Smooth muscle cell (in vitro differentiated cells): ENCODE results near the gene KIF13A. TPM values are rescaled to one million over a fixed set of nuclear protein-coding genes. Genes with fewer than 3 reads are reported as not detected.

Experiments used
- DNase-seq: peaks from one replicate; lab custom pipeline; 2025; ENCODE audit not compliant: unreplicated experiment; lab: John Stamatoyannopoulos, UW
- H2AFZ ChIP-seq: fragments of 200-600 bp; sonication (generic); 2 replicates; pipeline ENCODE4 v1.6.0; 2016; ENCODE audit warnings: antibody characterized with exemption, low read depth, mild to moderate bottlenecking
- H3F3A ChIP-seq: fragments of 200-600 bp; sonication (generic); 2 replicates; pipeline ENCODE4 v1.6.0; 2017; ENCODE audit warnings: antibody characterized with exemption, low read depth
- H3K27ac ChIP-seq: fragments of 200-600 bp; sonication (generic); 2 replicates; pipeline ENCODE4 v1.5.1; 2016; ENCODE audit warnings: low read depth, mild to moderate bottlenecking
- H3K27me3 ChIP-seq: fragments of 200-600 bp; sonication (generic); 2 replicates; pipeline ENCODE4 v1.6.1; 2016; ENCODE audit warnings: low read depth, mild to moderate bottlenecking
- H3K36me3 ChIP-seq: fragments of 200-600 bp; sonication (generic); 2 replicates; pipeline ENCODE4 v1.5.1; 2016; ENCODE audit warnings: low read depth
- H3K4me1 ChIP-seq: fragments of 200-600 bp; sonication (generic); 2 replicates; pipeline ENCODE4 v1.5.1; 2016; ENCODE audit warnings: low read depth
- H3K4me2 ChIP-seq: fragments of 200-600 bp; sonication (generic); 2 replicates; pipeline ENCODE4 v1.6.0; 2016; ENCODE audit warnings: mild to moderate bottlenecking
- H3K4me3 ChIP-seq: fragments of 200-600 bp; sonication (generic); 2 replicates; pipeline ENCODE4 v1.5.1; 2016; ENCODE audit warnings: mild to moderate bottlenecking
- H3K79me2 ChIP-seq: fragments of 200-600 bp; sonication (generic); 2 replicates; pipeline ENCODE4 v1.6.0; 2016; ENCODE audit warnings: low read depth, mild to moderate bottlenecking
- H3K9ac ChIP-seq: fragments of 200-600 bp; sonication (generic); 2 replicates; pipeline ENCODE4 v1.6.0; 2016; ENCODE audit warnings: low read depth
- H3K9me3 ChIP-seq: fragments of 200-600 bp; sonication (generic); replicated peaks from 2 replicates; pipeline ENCODE4 v1.5.1; 2016; ENCODE audit warnings: low read depth
- H4K20me1 ChIP-seq: fragments of 200-600 bp; sonication (generic); 2 replicates; pipeline ENCODE4 v1.6.0; 2016; ENCODE audit warnings: low read depth
- CTCF ChIP-seq: fragments of 200-600 bp; sonication (generic); IDR thresholded peaks from 2 replicates; pipeline ENCODE4 v1.5.1; 2017; ENCODE audit warnings: borderline replicate concordance, mild to moderate bottlenecking, antibody characterized with exemption; ENCODE audit not compliant: insufficient read depth, poor library complexity, severe bottlenecking
- WGBS: methylation state at CpG from one replicate; pipeline ENCODE4 v1.1.7; 2016; ENCODE audit warnings: low lambda C conversion rate; 5-methylcytosine and 5-hydroxymethylcytosine counted together
- polyA plus RNA-seq: library from polyadenylated mRNA; unstranded; fragments of >200 nt; fragmentation: Nextera tagmentation; extraction: Ambion mirVana; gene quantifications from 2 replicates; pipeline ENCODE4 v1.2.1, GENCODE V29; 2016
- total RNA-seq: library from RNA; depleted of rRNA; stranded (reverse); fragments of >200 nt; gene quantifications from 2 replicates; pipeline ENCODE4 v1.2.3, GENCODE V29; 2014

The KIF13A gene
- total and polyA plus RNA-seq, 2 experiments from 2014 or later, result 10.4 to 28.4 TPM

- H3F3A ChIP-seq, result no peaks in the 10 kb centered on the region
- no peak overlapping the region for H3K9ac ChIP-seq
- H3K36me3 ChIP-seq, result no peaks in the 10 kb centered on the region
- no peaks in the 10 kb centered on the region for H3K9me3 ChIP-seq
- WGBS, result 96% methylated on average over 4 of the region's 4 CpGs
- H3K27me3 ChIP-seq, result no peaks in the 10 kb centered on the region
- no peak for DNase-seq
- no peaks in the 10 kb centered on the region for H4K20me1 ChIP-seq
- no peaks in the 10 kb centered on the region for H3K4me1 ChIP-seq
- H3K27ac ChIP-seq, result no peak overlapping the region
- H3K79me2 ChIP-seq, result no peaks in the 10 kb centered on the region
- no peak overlapping the region for H3K4me2 ChIP-seq
- TF ChIP-seq CTCF, result no peak
- no peak overlapping the region for H2AFZ ChIP-seq
- no peak overlapping the region for H3K4me3 ChIP-seq
These were observed 101.4 kb downstream of the KIF13A start for GRCh38 chr6:17885889-17886576.

DNA sequence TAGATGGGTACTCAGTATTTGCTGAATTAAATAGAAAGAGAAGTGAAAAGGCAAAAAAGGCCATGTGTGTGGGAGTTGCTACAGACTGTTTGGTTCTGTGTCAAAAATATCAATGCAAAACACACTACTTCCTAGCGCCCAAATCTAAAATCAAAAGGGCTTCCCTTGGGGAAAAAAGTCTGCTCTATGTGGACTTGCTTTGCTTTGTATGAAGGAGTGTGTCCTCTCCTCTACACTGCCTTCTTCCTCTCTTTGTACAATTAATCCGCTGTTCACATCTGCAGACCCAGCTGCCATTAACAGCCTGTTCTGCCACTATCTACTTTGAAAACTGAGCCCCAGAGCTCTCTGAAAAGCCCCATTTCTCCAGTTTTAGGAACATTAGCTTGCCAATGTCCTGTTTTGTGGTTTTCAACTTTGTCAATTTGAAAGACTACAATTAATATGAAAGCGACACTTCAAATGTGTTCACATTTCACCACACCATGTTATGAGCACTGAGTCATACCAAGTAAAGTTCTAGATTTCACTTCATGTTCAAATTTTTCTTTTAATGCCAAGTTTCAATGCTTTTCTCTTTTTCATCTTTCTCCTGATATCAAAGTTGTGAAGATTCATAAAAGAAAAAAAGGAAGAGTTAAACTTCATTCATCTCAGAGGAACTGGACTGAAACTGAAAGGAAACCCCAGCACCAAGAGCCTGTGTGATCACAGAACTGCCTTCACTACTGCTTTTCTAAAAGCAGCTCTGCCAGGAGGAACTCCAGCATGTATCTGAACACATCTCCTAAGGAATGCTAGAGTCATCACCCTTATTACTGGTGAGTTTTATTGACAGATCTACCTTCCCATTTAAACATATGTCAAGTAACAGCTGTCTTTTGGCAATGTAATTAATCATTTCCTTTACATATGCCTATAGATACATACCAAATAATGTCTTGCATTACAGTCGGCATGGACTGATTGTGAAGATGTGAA, 102.6 kb downstream of the KIF13A start:
- peak overlapping the region; percentile 41 for H3K4me2 ChIP-seq
- peak overlapping the region; percentile 22 for H3K27ac ChIP-seq
- H3F3A ChIP-seq, result no peaks in the 10 kb centered on the region
- H3K27me3 ChIP-seq, result no peaks in the 10 kb centered on the region
- peaks cover 3% of the 10 kb centered on the region for H4K20me1 ChIP-seq
- H3K9ac ChIP-seq, result no peak overlapping the region
- no peaks in the 10 kb centered on the region for H3K9me3 ChIP-seq
- no peak overlapping the region for H2AFZ ChIP-seq
- H3K4me1 ChIP-seq, result no peaks in the 10 kb centered on the region
- 62% methylated on average over 4 of the region's 4 CpGs for WGBS
- no peaks in the 10 kb centered on the region for H3K36me3 ChIP-seq
- no peaks in the 10 kb centered on the region for H3K79me2 ChIP-seq
- no peak for DNase-seq
- TF ChIP-seq CTCF, result no peak
- H3K4me3 ChIP-seq, result no peak overlapping the region

DNA sequence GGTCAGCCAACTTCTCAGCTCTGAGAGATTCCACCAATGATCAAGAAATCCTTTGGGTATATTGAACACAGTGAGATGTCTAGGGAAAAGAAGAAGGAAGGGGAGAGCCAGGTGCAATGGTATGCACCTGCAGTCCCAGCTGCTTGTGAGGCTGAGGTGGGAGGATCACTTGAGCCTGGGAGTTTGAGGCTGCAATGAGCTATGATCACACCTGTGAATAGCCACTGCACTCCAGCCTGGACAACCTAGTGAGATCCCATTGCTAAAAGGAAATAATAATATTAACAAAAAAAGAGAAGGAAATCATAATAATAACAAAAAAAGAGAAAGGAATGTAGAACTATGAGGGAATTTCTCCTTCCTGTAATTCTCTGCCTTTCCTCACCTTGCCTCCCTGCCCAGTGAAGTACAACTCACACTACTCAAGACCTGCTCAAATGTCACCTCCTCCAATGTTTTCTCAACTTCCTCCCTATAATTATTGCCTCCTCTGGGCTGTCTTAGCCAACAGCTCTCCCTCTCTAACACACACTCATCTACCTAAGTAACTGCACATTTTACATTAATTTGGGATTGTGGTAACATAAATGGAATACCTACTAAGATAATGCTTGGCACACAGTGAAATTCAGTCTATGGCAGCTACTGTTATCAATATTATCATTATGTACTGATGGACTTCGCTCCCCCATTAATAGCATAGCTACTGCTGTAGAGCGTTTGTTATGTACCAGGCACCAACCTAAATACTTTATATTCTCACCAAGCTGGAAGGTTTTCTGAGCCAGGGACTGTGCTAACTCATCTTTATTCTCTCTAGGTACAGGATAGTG, 103.6 kb downstream of the KIF13A start:
- WGBS, result 92% methylated on average over 2 of the region's 2 CpGs
- Histone ChIP-seq H3K27me3 (no peaks in the 10 kb centered on the region), H3K4me1 (no peaks in the 10 kb centered on the region), H3K27ac (no peak overlapping the region), H3K9me3 (no peaks in the 10 kb centered on the region), H3K4me2 (no peak overlapping the region), H2AFZ (no peak overlapping the region), H3F3A (no peaks in the 10 kb centered on the region), H3K79me2 (no peaks in the 10 kb centered on the region), H4K20me1 (peaks cover 7% of the 10 kb centered on the region), H3K9ac (no peak overlapping the region), H3K36me3 (no peaks in the 10 kb centered on the region), H3K4me3 (no peak overlapping the region)
- no peak for DNase-seq
- TF ChIP-seq CTCF, result no peak
